Measurements from ENCODE around the gene PIK3AP1. TPM values are rescaled to one million over a fixed set of nuclear protein-coding genes. Genes with fewer than 3 reads are reported as not detected.

PIK3AP1 gene
- polyA plus RNA-seq, 1 of the 3 experiments (the other 2 are of a cell fraction) = 0.07 TPM

DNA sequence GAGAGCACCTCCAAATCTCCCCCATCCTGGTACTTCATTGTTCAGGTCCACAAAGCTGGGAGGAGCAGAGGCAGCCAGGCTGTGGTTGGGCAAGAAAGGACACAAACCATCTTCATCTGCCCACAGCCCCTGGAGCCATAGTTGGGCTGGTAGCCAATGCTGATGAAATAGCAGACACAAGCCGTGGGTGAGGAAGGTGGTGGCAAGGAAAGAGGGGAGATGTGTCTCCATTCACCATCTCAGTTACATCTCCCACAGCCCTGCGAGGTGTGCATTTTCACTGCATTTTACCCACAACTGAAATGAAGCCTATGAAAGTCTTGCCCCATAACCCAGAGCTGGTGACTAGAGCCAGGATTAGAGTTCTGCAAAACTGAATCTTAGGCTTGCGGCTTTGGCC lies 35.0 kb downstream of the PIK3AP1 start (continued):
- TF ChIP-seq PBX3 (IDR thresholded peaks at IDR 0.05) (no peak), MAX (IDR thresholded peaks at IDR 0.05; ENCODE audit: low read depth) (no peak), IRF3 (IDR thresholded peaks at IDR 0.05; ENCODE audit: low read depth, low read length) (no peak), JUND (IDR thresholded peaks at IDR 0.05) (no peak), RFX5 (IDR thresholded peaks at IDR 0.05; ENCODE audit: low read length) (no peak), SMC3 (IDR thresholded peaks at IDR 0.05; ENCODE audit: low read depth, low read length) (no peak), TEAD4 (IDR thresholded peaks at IDR 0.05; ENCODE audit: borderline replicate concordance, insufficient read depth) (no peak), EZH2phosphoT487 (IDR thresholded peaks at IDR 0.05; ENCODE audit: borderline replicate concordance, low read depth) (no peak)

- no peak overlapping the region for H3K4me2 ChIP-seq
- no peak overlapping the region for H3K9ac ChIP-seq
- no peaks in the 10 kb centered on the region for H3F3A ChIP-seq (replicated peaks; ENCODE audit: insufficient read depth)
- H2AFZ ChIP-seq (ENCODE audit: low read depth) = no peak overlapping the region
- no peaks in the 10 kb centered on the region for H3K9me3 ChIP-seq
- H3K4me1 ChIP-seq (ENCODE audit: control insufficient read depth in 1 of 2, insufficient read depth in 2 of 2, low read depth in 1 of 2, low read length in 1 of 2) = no peaks in the 10 kb centered on the region; a peak in 1 of 4 replicates
- no peaks in the 10 kb centered on the region for H3K27me3 ChIP-seq (ENCODE audit: insufficient read depth)
- no peak overlapping the region for H3K27ac ChIP-seq (ENCODE audit: low read depth in 2 of 2, low read length in 1 of 2)
- ChIA-PET POLR2A (no interaction called here), CTCF (interaction anchor here (2.7 kb wide), 1 partner anchor 44 kb away, joined by 10 read pairs; no protein-coding TSS in a partner anchor)
- no peak overlapping the region for H3K4me3 ChIP-seq (ENCODE audit: low read depth in 2 of 2, low read length in 1 of 2)
- whole genome bisulfite sequencing (ENCODE audit: low lambda C conversion rate) = 80% methylated on average over 4 of the region's 4 CpGs
- TF ChIP-seq YY1 (IDR thresholded peaks at IDR 0.05; ENCODE audit: low read depth) (no peak), FOSL2 (IDR thresholded peaks at IDR 0.05; ENCODE audit: borderline replicate concordance, low read depth) (no peak), EZH2phosphoT487 (IDR thresholded peaks at IDR 0.05; ENCODE audit: borderline replicate concordance, low read depth) (no peak), ELF1 (IDR thresholded peaks at IDR 0.05) (no peak), TEAD4 (IDR thresholded peaks at IDR 0.05; ENCODE audit: borderline replicate concordance, insufficient read depth) (no peak), FOXM1 (IDR thresholded peaks at IDR 0.05; ENCODE audit: low read depth) (no peak), TCF12 (IDR thresholded peaks at IDR 0.05) (no peak), JUND (IDR thresholded peaks at IDR 0.05) (no peak), FOXJ3 (CRISPR knock-in tag; IDR thresholded peaks at IDR 0.05) (no peak), SIN3A (IDR thresholded peaks at IDR 0.05; ENCODE audit: borderline replicate concordance, low read depth, low read length) (no peak), REST (IDR thresholded peaks at IDR 0.05; ENCODE audit: low read depth, low read length) (no peak), RFX5 (IDR thresholded peaks at IDR 0.05; ENCODE audit: low read length) (no peak), IRF3 (IDR thresholded peaks at IDR 0.05; ENCODE audit: low read depth, low read length) (no peak), EP300 (IDR thresholded peaks at IDR 0.05; ENCODE audit: borderline replicate concordance in 1 of 2, low read depth in 1 of 2, low read length in 1 of 2) (no peak), TAF1 (IDR thresholded peaks at IDR 0.05; ENCODE audit: borderline replicate concordance, low read depth, low read length) (no peak)
- TF ChIP-seq, protein P1, sequence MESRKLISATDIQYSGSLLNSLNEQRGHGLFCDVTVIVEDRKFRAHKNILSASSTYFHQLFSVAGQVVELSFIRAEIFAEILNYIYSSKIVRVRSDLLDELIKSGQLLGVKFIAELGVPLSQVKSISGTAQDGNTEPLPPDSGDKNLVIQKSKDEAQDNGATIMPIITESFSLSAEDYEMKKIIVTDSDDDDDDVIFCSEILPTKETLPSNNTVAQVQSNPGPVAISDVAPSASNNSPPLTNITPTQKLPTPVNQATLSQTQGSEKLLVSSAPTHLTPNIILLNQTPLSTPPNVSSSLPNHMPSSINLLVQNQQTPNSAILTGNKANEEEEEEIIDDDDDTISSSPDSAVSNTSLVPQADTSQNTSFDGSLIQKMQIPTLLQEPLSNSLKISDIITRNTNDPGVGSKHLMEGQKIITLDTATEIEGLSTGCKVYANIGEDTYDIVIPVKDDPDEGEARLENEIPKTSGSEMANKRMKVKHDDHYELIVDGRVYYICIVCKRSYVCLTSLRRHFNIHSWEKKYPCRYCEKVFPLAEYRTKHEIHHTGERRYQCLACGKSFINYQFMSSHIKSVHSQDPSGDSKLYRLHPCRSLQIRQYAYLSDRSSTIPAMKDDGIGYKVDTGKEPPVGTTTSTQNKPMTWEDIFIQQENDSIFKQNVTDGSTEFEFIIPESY (IDR thresholded peaks at IDR 0.05; ENCODE audit: borderline replicate concordance, low read depth) = no peak
- TF ChIP-seq, protein P2, sequence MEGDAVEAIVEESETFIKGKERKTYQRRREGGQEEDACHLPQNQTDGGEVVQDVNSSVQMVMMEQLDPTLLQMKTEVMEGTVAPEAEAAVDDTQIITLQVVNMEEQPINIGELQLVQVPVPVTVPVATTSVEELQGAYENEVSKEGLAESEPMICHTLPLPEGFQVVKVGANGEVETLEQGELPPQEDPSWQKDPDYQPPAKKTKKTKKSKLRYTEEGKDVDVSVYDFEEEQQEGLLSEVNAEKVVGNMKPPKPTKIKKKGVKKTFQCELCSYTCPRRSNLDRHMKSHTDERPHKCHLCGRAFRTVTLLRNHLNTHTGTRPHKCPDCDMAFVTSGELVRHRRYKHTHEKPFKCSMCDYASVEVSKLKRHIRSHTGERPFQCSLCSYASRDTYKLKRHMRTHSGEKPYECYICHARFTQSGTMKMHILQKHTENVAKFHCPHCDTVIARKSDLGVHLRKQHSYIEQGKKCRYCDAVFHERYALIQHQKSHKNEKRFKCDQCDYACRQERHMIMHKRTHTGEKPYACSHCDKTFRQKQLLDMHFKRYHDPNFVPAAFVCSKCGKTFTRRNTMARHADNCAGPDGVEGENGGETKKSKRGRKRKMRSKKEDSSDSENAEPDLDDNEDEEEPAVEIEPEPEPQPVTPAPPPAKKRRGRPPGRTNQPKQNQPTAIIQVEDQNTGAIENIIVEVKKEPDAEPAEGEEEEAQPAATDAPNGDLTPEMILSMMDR (IDR thresholded peaks at IDR 0.05) = no peak
- no peaks in the 10 kb centered on the region for H3K79me2 ChIP-seq (ENCODE audit: insufficient read depth)
- H4K20me1 ChIP-seq (ENCODE audit: insufficient read depth) = no peaks in the 10 kb centered on the region
- no peaks in the 10 kb centered on the region for H3K9me2 ChIP-seq
- no peak for DNase-seq
- H3K36me3 ChIP-seq (replicated peaks in 1 of 2; ENCODE audit: control insufficient read depth in 1 of 2, insufficient read depth in 2 of 2, low read length in 1 of 2) = no peaks in the 10 kb centered on the region
These were observed 35.5 kb downstream of the PIK3AP1 start for GRCh38 chr10:96684826-96685225.
